DMS 273 treated with DMSO at 0.1 percent for 48 hours (cell line): ENCODE data around the gene CLRN1.

Experiments used
- DNase-seq: peaks from one replicate; lab custom pipeline; 2025; lab: John Stamatoyannopoulos, UW

CLRN1 gene

DNA sequence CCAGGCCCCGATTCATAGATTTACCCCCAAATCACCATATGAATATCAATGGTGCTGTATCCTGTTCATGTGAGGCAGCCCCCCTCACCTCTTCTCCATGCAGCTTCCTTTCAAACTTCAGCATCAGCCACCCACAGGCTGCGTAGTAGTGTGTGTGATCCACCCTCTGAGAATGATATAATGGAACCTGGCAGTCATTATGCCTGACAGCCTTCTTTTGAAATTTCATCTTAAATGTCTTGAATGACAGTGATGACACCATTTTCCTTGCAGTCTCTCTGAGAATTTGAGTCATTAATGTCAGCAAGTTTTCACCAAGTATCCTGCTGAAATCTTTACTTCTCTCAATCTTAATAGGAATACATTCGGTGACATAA lies 3.5 kb upstream of the CLRN1 start:
- no peak for DNase-seq

DNA sequence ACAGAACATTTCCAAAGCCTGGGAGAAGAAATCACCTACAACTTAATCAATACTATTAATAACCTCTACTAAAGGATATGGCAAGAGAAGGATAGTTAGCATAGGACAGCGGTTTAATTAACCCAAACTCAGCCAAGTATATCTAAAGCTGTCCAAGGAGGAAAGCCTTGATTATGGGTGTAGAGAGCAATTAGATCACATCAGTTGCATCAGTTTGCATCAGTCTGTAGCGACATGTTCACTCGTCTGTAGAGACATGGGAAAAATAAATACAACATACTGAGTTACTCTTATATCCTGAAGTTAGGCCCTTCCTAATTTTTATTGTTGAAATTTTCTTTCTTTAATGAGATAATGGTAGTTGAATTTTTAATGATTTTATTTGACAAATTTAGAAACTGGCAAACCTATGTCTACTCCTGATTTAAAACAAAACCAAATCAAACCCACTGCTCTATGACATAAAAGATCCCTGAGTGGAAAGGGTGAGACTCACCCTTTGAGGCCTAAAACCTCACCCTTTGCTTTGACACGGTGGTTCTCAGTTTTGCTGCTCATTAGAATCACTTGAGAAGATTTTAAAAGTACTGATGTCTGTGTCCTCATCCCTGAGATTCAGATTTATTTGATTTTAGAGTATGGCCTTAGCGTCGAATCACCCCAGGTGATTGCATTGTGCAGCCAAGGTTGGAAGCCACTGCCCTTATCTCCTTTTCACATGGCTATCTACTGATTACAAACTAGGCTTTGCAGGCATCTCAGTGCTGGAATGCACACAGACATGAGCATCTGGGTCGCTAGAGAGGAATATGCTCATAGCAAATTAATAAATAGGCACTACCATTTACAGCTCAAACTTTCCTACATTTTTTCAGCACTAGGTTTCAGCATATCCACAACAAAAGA lies 2.8 kb upstream of the CLRN1 start:
- DNase-seq, result no peak

DNA sequence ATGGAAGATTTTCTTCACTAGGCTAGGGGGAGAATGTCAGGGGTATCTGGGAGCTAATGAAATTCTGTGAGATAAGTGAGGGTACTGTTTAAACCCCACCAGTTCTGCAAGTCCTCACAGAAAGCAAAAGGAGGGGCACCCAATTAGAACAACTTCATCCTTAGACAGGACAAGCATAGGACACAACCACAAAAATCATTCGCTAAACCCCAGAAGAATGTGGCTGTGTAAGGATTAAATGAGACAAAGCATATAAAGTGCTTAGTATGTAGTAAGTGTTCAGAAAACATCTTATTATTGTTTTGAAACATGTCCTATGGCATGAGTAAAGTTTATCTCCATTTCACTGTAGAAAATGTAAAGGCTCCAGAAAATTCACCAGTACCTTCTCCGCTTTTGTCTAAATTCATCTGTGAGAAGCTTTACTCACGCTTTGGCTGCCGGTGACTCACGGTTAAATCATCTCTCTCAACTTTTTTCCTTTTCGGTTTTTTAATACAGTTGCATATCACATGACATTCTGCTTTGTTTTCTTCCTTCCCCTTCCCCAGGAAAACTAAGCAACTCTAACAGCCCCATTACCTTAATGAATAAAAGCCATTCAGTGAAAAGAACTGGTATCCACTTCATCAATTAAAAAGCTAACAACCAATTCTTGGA lies 1.7 kb downstream of the CLRN1 start:
- DNase-seq, result no peak

DNA sequence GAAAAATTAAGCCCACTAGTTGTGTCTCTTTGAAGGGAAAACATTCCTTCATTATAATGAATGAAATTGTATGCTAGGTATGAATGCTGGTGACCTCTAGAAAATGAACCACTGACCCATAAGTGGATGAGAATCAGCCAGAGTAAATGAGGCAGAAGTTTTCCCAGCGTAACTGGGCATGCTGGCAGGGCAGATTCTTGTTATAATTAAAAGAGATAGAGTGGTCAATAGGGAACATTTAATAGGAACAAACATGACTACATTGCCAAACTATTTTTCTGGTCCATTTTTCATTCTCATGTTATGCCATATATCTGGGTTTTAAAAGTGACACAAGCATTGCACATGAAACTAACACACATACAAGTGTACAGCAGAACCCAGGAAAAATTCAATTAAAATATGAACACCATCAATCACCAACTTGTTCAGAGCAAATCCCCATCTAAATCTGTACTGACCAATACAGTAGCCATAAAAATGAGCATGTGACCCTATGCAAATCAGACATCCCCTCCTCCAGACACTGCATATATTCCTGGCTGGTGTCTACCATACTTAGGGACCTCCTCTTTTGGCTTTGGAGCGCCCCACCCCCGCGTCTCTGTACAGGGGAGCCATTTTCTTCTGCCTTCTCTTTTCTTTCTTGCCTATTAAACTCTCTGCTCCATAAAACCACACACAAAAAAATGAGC lies 4.0 kb downstream of the CLRN1 start:
- DNase-seq, result no peak

DNA sequence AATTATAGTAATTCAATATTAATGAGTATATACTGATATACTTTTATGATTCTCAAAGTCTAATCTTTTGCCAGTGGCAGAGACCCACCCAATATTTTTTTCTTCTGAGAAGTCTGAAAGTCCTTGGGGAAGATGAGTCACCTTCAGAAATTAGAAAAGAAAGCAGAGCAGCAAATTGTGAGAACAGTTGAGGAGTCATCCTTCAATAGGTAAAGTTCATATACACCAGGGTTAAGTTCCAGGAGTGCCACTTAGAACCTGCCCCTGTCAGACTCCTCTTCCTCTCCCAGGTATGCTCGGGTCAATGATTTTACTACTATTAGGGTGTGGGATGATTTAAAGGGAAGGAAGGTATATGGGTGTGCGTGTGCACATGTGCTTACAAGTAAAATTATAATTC lies 7.1 kb downstream of the CLRN1 start:
- no peak for DNase-seq

DNA sequence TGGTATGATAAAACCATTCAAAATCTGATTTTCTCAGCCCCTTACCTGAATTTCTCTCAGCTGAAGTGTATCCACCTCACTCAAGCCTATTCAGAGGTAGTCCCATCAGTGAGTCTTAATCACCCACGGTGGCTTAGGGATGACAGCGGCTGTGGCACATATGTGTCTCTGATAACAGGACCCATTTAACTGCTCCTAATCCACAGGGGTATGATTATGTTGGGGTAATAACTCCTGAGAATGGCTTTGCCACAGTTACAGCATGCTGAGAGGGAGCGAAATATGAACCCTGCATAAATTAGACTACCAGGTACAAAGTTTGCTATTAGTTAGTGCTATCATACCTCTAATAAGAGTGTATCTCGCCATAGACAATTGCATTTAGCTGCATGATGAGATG lies 10.6 kb downstream of the CLRN1 start:
- no peak for DNase-seq

DNA sequence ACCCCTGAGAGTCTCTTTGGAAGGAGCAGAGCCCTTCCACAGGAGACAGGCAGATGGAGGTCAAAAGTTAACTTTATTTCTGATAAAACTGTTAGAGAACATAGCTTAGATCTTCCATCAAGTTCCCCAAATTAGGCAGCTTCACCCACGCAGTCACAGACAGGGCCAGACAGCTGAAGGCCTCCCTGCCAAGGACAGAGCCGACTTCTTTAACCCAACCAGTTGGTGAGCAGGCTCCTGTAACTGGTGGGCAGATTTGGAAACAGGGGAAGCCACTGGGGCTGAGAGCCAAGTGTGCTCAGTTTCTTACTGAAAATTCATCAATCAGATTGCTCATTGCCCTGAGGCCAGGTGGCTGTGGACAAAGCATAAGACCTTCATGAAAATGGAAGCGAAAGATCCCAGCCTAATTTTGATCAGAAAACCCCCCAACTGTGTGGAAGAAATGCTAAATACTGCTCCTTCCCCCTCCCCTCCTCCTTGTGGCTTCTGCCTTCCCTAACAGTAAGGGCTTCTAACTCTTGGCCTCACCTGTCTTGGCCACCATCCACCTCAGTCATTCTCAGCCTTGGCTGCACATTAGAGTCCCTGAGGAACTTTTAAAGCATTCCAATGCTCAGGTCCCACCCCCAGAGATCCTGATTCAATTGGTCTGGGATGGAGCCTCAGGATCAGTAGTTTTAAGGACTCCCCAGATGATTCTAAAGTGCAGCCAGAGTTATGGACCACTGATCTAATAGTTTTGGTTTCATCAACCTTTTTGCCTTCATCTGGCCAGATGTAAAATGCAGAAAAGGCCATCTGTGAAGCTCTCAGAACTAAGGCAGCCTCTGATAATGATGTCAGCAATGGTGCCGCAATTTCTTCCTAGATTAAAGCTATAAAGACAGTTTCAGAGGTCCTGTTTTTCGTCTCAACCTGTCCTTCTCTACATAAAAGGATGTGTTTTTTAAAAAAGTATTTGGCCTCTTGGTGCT lies 11.5 kb downstream of the CLRN1 start:
- no peak for DNase-seq

DNA sequence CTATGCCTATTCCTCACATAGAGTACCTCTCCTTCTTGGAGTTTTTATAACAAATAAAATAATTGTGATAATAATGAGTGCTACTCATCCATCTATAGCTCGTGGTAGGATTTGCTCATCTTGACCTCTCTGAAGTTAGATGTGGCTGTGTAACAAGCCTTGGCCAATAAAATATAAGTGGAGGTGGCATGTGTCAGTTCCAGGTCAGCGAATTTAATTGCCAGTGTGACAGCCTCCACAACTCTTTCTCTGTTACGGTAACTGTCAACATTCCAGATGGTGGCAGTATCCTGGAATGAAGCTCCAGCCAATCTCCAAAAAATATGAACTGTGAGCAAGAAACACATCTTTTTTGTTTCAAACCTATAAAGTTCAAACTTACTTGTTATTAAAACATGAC lies 13.8 kb downstream of the CLRN1 start:
- DNase-seq, result no peak

DNA sequence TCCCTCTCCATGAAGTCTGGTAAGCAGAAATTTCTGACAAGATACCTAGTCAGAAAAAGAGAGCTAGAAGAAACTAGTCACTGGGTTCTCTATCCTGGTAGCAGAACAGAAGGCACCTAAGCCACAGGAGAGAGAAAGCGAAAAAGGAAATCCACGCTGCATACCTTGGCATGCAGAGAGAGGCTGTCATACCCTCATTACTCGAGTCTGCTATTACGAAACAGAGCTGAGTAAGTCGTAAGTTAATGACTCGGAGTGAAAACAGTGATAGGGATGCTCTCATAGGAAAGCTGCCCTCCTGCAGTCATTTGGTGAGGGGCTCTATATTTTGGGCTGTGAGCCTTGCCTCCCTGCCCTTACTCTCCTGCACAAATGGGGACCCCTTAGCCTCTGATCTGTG lies 16.2 kb downstream of the CLRN1 start:
- DNase-seq, result no peak

DNA sequence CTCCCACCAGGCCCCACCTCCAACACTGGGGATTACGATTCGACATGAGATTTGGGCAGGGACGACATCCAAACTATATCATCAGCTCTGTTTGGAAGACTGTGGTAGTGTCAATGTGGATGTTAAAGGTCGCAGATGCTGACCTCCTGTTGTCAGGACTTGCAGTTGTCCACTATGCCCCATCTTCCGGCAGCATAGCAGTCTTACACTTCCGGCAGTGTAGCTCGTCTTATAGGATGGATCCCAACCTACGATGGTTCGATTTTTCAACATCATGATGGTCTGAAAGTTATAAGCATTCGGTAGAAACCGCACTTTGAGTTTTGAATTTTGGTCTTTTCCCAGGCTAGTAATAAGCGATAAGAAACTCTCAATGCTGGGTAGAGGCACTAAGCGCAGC lies 20.6 kb downstream of the CLRN1 start:
- DNase-seq, result no peak

DNA sequence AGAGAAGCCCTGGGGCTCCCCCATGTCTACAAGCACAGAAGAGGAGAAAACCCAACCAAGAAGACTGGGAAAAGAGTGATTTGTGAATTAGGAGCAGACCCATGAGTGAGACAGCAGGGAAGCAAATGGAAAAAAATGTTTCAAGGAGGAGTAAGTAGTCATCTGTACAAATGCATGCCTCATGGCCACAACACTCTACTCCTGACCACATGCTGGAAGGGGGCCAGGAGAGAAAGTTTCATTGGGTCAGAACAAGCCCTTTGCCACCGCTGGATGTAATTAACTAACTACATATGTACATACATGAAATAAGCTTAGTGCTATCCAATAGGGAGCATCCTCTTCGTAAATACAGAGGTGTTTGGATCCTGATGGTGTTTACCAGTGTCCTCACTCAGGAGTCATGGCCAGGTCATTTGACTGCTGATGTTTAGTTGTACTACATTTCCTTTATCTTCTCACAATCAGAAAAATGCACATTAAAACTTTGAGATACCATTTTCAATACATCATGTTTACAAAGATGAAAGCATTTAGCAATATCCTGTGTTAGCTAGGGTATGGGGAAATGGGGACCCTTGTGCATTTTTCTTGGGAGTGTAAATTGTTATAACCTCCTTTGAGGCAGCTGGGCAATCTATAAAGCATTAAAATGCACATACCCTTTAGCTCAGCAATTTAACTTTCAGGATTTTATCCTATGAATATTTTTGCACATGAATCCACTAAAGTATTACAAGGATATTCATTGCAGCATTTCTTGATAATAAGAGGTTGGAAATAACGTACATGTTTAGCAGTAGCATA lies 27.1 kb downstream of the CLRN1 start:
- no peak for DNase-seq

DNA sequence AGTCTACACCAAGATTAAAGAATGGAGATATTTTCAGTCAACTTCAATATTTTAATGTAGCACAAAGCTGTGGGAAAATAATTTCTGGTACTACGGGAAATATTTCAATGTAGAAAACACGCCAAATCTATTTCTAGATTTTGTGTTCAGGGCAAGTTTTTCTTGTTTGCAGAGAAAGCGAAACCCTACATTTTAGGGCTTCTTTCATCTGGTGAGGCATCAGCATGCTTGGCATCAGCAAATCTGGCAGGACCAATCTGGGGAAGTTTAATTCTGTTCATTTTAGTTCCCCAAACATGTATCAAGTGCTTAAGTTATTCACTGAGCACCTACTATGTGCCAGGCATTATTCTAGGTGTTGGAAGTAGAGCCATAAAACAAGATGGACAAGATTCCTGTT lies 30.3 kb downstream of the CLRN1 start:
- no peak for DNase-seq

DNA sequence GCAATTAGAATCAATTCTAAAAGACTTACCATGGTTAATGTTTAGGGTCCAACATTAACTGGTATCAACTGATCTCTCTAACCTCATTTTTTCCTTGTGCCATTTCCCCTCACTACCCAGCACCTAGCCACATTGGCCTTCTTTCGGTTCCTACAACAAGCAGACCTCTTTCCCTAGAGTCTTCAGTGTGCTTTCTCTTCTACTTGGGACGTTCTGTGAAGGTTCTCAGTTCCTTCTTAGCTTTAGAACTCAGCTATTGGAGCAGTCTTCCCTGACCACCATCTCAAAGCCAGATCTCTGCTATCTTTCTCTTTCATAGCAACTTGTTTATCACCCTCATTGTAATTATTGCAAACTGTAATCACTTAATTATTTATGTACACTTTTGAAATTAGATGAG lies 35.8 kb downstream of the CLRN1 start:
- no peak for DNase-seq

DNA sequence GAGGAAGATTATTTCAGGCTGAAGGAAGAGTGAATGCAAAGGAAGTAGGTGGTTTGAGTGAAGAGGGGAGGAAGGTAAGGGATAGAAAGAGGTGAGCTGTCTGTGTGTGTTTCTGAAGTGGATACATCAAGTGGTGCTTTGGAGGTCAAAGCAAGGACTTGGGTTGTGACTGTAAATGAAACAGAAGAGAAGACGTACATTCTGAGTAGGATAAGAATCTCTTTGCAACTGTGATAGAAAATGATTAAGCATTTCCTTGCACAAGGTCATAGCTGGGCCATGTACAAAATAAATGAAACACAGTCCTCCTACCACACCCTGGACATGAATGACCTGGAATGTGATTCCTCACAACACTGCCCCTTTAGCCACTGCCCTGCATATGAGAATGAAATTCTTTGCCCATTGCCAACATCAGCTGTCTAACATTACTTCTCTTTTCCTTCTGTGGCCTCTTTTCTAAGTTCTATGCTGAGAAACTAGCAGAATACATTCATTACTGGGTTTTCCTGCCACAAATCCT lies 39.0 kb downstream of the CLRN1 start:
- no peak for DNase-seq

DNA sequence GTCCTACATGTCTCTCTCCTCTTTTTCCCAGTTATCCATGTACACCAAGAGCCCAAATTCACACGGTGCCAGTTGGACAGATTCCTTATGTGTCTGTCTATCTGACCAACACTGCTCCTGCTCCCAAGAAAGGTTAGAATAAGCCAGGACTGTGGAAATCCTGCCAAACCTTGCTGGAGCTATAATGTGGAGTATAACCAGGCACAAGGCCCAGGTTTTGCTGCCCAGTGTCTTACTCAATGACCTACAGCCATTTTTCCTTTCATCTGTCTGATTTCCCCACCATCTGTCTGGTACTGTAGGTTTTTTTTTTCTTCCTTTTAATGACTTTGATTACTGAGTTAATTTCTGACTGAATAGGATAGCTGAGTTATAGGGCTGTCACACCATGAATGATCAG lies 40.8 kb downstream of the CLRN1 start:
- DNase-seq, result no peak

DNA sequence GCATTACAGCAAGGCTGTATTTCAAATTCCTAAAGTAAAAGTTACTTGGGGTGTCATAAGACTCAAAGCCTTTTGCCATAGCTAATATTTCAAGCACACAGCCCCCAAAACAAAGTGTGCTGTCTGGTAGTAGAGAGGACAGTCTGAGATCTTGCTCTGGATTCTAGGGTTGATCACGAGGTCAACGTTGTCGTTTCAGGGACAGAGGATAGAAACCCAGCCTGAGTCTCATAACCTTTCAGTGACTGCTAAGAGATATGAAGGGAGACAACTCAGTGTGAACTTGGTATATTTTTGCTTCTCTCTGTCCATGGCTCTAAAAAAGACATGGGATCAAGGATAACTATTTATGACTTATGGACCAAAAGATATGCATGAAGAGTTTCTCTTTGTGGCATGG lies 41.7 kb downstream of the CLRN1 start:
- DNase-seq, result no peak

DNA sequence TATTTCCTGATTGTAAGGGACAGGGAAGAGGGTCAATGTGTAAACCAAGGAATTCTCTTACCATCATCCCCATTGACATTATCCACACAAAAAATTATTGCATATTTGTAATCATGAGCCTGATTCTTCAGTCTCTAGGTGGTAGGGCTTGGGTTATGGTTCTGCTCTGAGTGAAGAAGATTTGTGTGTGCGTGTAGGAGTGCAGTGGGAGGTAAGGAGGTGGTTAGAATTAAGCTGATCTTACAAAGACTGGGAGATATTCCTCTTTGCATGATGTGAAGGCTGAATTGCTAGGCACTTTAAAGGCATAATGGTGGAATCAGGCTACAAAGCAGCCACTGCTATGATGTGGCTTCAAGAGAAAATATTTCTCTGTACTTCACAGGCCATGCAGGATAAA lies 44.3 kb downstream of the CLRN1 start:
- no peak for DNase-seq

DNA sequence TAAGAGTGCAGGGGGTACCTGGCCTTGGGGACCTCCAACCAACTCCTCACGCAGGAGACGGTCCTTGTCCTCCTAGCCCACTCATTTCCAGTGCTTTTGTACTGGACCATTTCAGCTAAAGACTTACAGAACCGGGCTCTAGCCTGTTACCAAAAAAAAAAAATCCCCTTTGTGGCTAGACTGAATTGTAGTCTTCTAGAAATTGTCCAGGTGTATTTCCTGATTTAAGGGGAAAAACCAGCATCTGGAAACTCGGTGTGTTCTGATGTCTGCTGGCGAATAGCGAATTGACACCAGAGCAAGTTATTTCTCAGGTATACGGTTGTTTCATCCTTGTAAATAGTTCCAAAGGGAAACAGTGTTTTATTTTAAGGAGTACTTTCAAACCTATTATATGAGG lies 46.2 kb downstream of the CLRN1 start:
- DNase-seq, result no peak

DNA sequence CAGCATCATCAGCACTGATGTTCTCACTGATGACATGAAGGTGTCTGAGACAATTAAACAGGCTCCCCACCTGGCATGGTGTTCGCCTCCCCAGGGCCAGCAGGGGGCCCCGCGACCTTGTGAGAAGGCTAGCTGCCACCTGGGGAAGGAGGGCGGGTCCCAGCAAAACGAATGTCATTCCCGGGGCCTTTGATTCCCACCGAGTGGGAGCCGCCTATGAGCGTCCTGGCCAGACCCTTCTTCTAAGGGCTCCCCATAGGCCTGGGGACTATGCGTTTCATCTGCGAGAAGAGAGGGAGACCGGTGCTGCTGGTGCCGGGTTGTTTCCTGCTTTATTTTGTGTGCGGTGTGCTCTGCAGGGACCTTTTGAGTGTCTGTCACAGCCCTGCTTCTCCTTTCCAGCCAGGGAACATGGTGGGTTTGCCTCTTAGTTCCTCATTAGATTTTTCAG lies 46.8 kb downstream of the CLRN1 start:
- DNase-seq, result peak; percentile 46

DNA sequence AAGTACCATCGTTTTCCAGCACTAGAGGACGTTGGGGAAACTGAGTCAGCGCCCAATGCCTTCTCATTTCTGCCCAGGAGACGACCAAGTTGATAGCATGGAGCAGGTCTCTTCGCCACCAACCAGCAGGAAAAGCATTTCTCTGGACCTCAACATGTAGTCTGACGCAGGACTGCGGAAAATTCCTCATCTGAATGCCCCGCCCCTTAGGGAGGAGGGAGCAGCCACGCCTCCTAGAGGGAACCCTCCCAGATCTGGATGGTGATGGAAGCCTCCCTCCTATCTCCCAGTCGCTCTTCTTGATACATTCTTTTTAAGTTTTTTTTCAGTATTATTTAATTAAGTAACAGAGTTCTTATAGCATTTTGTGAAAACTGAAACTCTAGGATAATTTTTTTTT lies 49.9 kb downstream of the CLRN1 start:
- no peak for DNase-seq

DNA sequence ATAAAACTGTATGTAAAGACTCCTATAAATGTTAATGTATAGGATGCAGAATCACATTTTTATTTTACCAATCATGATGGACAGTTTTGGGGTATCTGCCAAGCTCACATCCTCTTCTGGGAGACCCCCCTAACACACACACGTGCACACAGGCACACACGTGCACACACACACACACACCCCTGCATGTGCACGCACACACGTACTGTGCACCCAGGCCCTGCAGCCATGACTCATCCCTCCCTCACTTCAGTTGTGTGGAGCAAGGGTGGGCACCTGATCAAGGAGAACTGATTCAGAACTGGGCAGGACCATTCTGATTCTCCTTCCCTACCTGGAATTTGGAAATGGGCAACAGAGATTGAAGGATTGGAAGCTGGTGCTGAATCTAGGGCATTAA lies 51.3 kb downstream of the CLRN1 start:
- no peak for DNase-seq
